Activated T-cell treated with anti-CD3 and anti-CD28 coated beads, Interleukin-2, amount 50 U/mL, for 4 hours (primary cell): ENCODE data around the gene MAPKAP1. TPM values are rescaled to one million over a fixed set of nuclear protein-coding genes. Genes with fewer than 3 reads are reported as not detected.

ENCODE experiments used
- ATAC-seq, 2 donors: fragments of 200-7000 bp; cut with Tn5 transposase; one replicate each; pipeline ENCODE4 v1.10.0; 2021
- DNase-seq: peaks from one replicate; pipeline ENCODE4 v3.0.0-alpha.2; 2020
- H3K27me3 Mint-ChIP-seq: one replicate; pipeline ENCODE4 v1.8.0; 2021; ENCODE audit warnings: low read depth, mixed read lengths
- H3K36me3 Mint-ChIP-seq: one replicate; pipeline ENCODE4 v1.8.0; 2022; ENCODE audit warnings: mixed read lengths; ENCODE audit not compliant: insufficient read depth
- H3K4me1 Mint-ChIP-seq: one replicate; pipeline ENCODE4 v1.8.0; 2021; ENCODE audit warnings: low read depth, mixed read lengths
- H3K4me3 Mint-ChIP-seq: one replicate; pipeline ENCODE4 v1.8.0; 2021; ENCODE audit warnings: mild to moderate bottlenecking, moderate library complexity, mixed read lengths
- H3K9me3 Mint-ChIP-seq: one replicate; pipeline ENCODE4 v1.8.0; 2021; ENCODE audit warnings: mixed read lengths
- total RNA-seq, 3 donors: library from RNA; stranded (reverse); gene quantifications; one replicate each; pipeline ENCODE4 v1.2.1, GENCODE V29; 2021

MAPKAP1 gene
- total RNA-seq, 3 donors from 2014 or later = 89.8 to 108 (median 107) TPM

DNA sequence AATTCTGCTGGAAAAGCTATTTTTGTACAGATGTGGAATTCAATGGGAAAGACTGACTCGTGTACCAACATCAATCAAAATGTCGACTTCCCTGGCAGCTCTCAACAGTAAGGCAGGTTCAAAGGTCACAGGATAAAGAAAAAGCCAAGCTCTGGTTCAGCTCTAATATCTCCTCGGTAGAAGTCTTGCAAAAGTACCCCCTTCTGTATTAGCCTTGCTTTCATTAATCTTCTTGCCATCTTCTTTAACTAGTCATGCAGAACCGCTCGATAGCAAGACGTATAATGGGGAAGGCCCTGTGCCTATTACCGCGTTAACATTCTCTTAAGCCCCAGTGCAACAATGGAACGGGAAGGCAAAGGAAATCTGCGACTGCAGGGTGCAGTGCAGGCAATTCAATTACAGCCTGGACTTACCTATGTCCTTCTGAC is 244.1 kb downstream of the MAPKAP1 start:
- peaks cover 7% of the 10 kb centered on the region for H3K9me3 Mint-ChIP-seq
- H3K4me3 Mint-ChIP-seq = no peak overlapping the region
- DNase-seq (no peak), ATAC-seq (no peak)
- no peaks in the 10 kb centered on the region for H3K27me3 Mint-ChIP-seq
- peaks cover 34% of the 10 kb centered on the region for H3K36me3 Mint-ChIP-seq
- no peaks in the 10 kb centered on the region for H3K4me1 Mint-ChIP-seq

GRCh38 chr9:125461636-125462190 is 245.3 kb downstream of the MAPKAP1 start:
- Mint-ChIP-seq H3K36me3 (peaks cover 37% of the 10 kb centered on the region), H3K4me1 (no peaks in the 10 kb centered on the region), H3K9me3 (peaks cover 12% of the 10 kb centered on the region), H3K27me3 (no peaks in the 10 kb centered on the region), H3K4me3 (no peak overlapping the region)
- ATAC-seq = no peak
- no peak for DNase-seq

- no peak for ATAC-seq
- no peak overlapping the region for H3K4me3 Mint-ChIP-seq
- H3K36me3 Mint-ChIP-seq = peaks cover 41% of the 10 kb centered on the region
- H3K4me1 Mint-ChIP-seq = no peaks in the 10 kb centered on the region
- peaks cover 12% of the 10 kb centered on the region for H3K9me3 Mint-ChIP-seq
- DNase-seq = no peak
- no peaks in the 10 kb centered on the region for H3K27me3 Mint-ChIP-seq
Observed at GRCh38 chr9:125460883-125461635, 245.9 kb downstream of the MAPKAP1 start.

DNA sequence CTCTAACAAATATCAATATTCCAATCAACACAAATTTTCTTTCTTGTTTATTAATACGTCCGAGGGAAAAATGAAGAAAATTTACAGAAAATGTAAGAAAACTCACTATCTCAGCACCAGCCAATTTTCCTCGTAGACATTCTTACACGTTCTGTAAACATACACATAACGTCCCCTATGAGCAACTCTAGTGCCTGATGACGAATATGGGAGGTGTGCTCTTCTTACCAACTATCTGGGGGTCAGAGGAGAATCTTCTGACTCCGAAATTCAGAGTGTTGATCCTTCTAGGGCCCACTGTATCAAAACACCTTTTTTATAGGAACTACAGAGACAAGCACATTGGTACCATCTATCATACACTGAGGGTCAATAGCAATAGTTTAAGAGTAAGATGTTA is 246.7 kb downstream of the MAPKAP1 start:
- ATAC-seq (no peak), DNase-seq (no peak)
- Mint-ChIP-seq H3K36me3 (peaks cover 45% of the 10 kb centered on the region), H3K4me1 (no peaks in the 10 kb centered on the region), H3K9me3 (peaks cover 12% of the 10 kb centered on the region), H3K4me3 (no peak overlapping the region), H3K27me3 (no peaks in the 10 kb centered on the region)

DNA sequence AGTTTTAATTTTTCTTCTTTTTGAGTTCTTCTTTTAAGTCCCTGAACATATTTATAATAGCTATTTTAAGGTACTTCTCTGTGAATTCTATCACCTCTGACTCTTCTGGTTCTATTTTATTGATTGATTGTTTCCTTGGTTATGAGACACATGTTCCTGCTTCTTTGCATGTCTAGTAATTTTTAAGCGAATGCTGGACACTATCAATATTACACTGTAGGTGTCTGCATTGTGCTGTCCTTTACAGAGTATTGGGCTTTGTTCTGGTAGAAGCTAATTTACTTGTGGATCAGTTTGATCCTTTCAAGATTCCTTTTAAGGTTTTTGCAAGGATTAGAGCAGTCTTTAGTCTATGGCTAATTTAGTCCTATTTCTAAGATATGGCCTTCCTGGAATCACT is 249.7 kb downstream of the MAPKAP1 start:
- DNase-seq (no peak), ATAC-seq (no peak)
- Mint-ChIP-seq H3K4me3 (no peak overlapping the region), H3K4me1 (no peaks in the 10 kb centered on the region), H3K27me3 (no peaks in the 10 kb centered on the region), H3K9me3 (peaks cover 12% of the 10 kb centered on the region), H3K36me3 (peaks cover 41% of the 10 kb centered on the region)

GRCh38 chr9:125455876-125456275 is 251.1 kb downstream of the MAPKAP1 start:
- peaks cover 12% of the 10 kb centered on the region for H3K9me3 Mint-ChIP-seq
- peaks cover 34% of the 10 kb centered on the region for H3K36me3 Mint-ChIP-seq
- no peaks in the 10 kb centered on the region for H3K27me3 Mint-ChIP-seq
- ATAC-seq (no peak), DNase-seq (no peak)
- H3K4me1 Mint-ChIP-seq = no peaks in the 10 kb centered on the region
- H3K4me3 Mint-ChIP-seq = no peak overlapping the region

- Mint-ChIP-seq H3K4me3 (no peak overlapping the region), H3K36me3 (peaks cover 31% of the 10 kb centered on the region), H3K9me3 (peaks cover 9% of the 10 kb centered on the region), H3K4me1 (no peaks in the 10 kb centered on the region), H3K27me3 (no peaks in the 10 kb centered on the region)
- no peak for DNase-seq
- no peak for ATAC-seq
Observed at GRCh38 chr9:125455132-125455531, 251.9 kb downstream of the MAPKAP1 start.

- Mint-ChIP-seq H3K9me3 (no peaks in the 10 kb centered on the region), H3K27me3 (no peaks in the 10 kb centered on the region), H3K4me1 (no peaks in the 10 kb centered on the region), H3K4me3 (no peak overlapping the region), H3K36me3 (peaks cover 22% of the 10 kb centered on the region)
- no peak for DNase-seq
- ATAC-seq = no peak
Observed at GRCh38 chr9:125447202-125447802, 259.7 kb downstream of the MAPKAP1 start.

- H3K36me3 Mint-ChIP-seq = peaks cover 22% of the 10 kb centered on the region
- DNase-seq = no peak
- no peaks in the 10 kb centered on the region for H3K4me1 Mint-ChIP-seq
- H3K27me3 Mint-ChIP-seq = no peaks in the 10 kb centered on the region
- no peak for ATAC-seq
- H3K9me3 Mint-ChIP-seq = no peaks in the 10 kb centered on the region
- no peak overlapping the region for H3K4me3 Mint-ChIP-seq
Observed at GRCh38 chr9:125446561-125447094, 260.4 kb downstream of the MAPKAP1 start.

GRCh38 chr9:125444956-125445506 is 262.0 kb downstream of the MAPKAP1 start:
- DNase-seq (no peak), ATAC-seq (no peak)
- Mint-ChIP-seq H3K27me3 (no peaks in the 10 kb centered on the region), H3K4me1 (no peaks in the 10 kb centered on the region), H3K9me3 (no peaks in the 10 kb centered on the region), H3K36me3 (peaks cover 15% of the 10 kb centered on the region), H3K4me3 (no peak overlapping the region)

DNA sequence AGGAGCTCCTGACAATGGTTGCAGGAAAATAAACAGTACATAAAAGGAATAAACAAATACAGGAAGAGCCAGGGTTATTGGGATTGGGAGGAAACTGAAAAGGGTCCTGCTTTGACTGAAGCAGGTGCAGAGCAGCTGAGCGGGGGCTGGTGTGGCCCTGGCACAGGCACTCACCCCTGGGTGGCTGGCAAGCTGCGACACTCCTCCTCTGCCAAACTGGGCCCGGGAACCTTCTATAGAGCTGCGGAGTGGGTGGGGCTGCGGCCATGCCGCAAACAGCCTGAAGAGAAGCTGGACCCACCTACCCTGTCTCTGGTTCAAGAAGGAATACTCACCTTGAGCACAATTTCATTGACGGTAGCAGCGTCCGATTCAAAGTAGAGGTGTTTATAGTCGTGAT is 262.8 kb downstream of the MAPKAP1 start:
- DNase-seq (no peak), ATAC-seq (no peak)
- no peaks in the 10 kb centered on the region for H3K4me1 Mint-ChIP-seq
- no peaks in the 10 kb centered on the region for H3K9me3 Mint-ChIP-seq
- no peak overlapping the region for H3K4me3 Mint-ChIP-seq
- H3K27me3 Mint-ChIP-seq = no peaks in the 10 kb centered on the region
- peaks cover 20% of the 10 kb centered on the region for H3K36me3 Mint-ChIP-seq

DNA sequence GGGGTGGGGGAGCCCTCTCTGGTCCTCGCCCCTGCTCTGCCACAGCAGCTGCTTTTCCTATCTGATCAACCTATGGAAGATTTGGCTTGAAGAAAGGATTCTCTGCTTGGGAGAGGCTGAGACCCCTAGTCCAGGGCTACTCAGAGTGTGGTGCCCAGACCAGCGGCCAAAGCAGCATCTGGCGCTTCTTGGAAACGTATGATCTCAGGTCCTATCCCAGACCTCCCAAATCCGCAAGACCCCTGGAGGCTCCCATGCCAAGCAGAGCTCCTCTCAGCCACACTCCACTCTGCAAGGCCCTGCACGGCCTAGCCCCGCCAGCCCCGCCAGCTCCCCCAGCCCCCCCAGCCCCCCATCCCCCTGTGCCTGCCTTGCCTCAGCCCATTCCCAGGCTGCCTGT is 263.6 kb downstream of the MAPKAP1 start:
- Mint-ChIP-seq H3K9me3 (no peaks in the 10 kb centered on the region), H3K27me3 (no peaks in the 10 kb centered on the region), H3K36me3 (peaks cover 20% of the 10 kb centered on the region), H3K4me3 (no peak overlapping the region), H3K4me1 (no peaks in the 10 kb centered on the region)
- ATAC-seq = no peak
- DNase-seq = no peak

GRCh38 chr9:125442452-125442851 is 264.6 kb downstream of the MAPKAP1 start:
- Mint-ChIP-seq H3K36me3 (peaks cover 24% of the 10 kb centered on the region), H3K27me3 (no peaks in the 10 kb centered on the region), H3K4me1 (no peaks in the 10 kb centered on the region), H3K4me3 (no peak overlapping the region), H3K9me3 (no peaks in the 10 kb centered on the region)
- no peak for DNase-seq
- no peak for ATAC-seq

DNA sequence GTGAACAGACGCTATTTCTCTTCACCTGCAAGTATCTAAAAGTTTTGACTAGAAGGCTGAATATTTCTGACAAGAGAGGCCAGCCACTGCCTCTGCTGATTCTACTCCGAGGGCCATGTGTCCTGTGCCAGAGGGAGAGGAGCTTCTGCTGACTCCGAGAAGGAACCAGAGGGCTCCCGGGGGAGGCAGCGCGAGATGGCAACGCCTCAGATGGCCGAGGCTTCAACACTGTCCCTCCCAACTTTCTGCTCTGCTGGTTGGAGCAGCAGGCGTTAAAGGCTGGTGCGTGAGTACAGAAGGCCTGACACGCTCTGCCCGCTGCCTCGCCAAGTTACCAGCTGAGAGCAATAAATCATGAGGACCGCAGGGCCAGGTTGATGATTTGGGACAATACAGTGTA is 266.6 kb downstream of the MAPKAP1 start:
- ATAC-seq (no peak), DNase-seq (no peak)
- H3K27me3 Mint-ChIP-seq = no peaks in the 10 kb centered on the region
- no peaks in the 10 kb centered on the region for H3K9me3 Mint-ChIP-seq
- no peak overlapping the region for H3K4me3 Mint-ChIP-seq
- peaks cover 24% of the 10 kb centered on the region for H3K36me3 Mint-ChIP-seq
- H3K4me1 Mint-ChIP-seq = no peaks in the 10 kb centered on the region
